BJ (cell line): ENCODE results near the gene SULF2. TPM values are rescaled to one million over a fixed set of nuclear protein-coding genes. Genes with fewer than 3 reads are reported as not detected.

Source experiments
- CTCF ChIA-PET: fragments of 350-600 bp; formaldehyde crosslinking; extraction: SDS; loops from one replicate; lab custom pipeline; 2021; ENCODE audit warnings: antibody characterized with exemption, inconsistent platforms; lab: Yijun Ruan, JAX
- POLR2A ChIA-PET: fragments of 300-600 bp; sonication (Branson Sonifier 250); formaldehyde crosslinking; extraction: SDS; loops from one replicate; lab custom pipeline; 2021; ENCODE audit warnings: antibody characterized with exemption; lab: Charles Lee
- DNase-seq: peaks from one replicate; pipeline ENCODE4 v3.0.0-alpha.2; 2011; ENCODE audit warnings: low read depth
- H3K27me3 ChIP-seq: 2 replicates; pipeline ENCODE4 v1.6.0; 2011; ENCODE audit warnings: low read length; ENCODE audit not compliant: control insufficient read depth, insufficient read depth
- H3K36me3 ChIP-seq: 2 replicates; pipeline ENCODE4 v1.5.1; 2011; ENCODE audit warnings: low read length; ENCODE audit not compliant: control insufficient read depth, insufficient read depth
- H3K4me3 ChIP-seq: 2 replicates; pipeline ENCODE4 v1.5.1; 2011; ENCODE audit warnings: low read depth, mild to moderate bottlenecking, control low read depth, low read length
- CTCF ChIP-seq: IDR thresholded peaks from 2 replicates; pipeline ENCODE4 v1.5.1; 2011; ENCODE audit warnings: low read depth, mild to moderate bottlenecking, control low read depth, inconsistent platforms, low read length, moderate library complexity; ENCODE audit not compliant: insufficient read depth
- polyA plus RNA-seq: library from polyadenylated mRNA; depleted of rRNA; stranded (reverse); fragments of >200 nt; gene quantifications from 2 replicates; pipeline ENCODE4 v1.2.3, GENCODE V29; 2011

SULF2 gene
- polyA plus RNA-seq, 1 experiment = 13.2 TPM

- peaks cover 3% of the 10 kb centered on the region for H3K36me3 ChIP-seq
- H3K27me3 ChIP-seq = peaks cover 3% of the 10 kb centered on the region; the same call in 1 of the 2 replicates
- CTCF ChIA-PET = interaction anchor here (1.4 to 3.5 kb wide), 2 partner anchors 12 to 930 kb away, joined by 3 to 14 read pairs; no protein-coding TSS in a partner anchor
- POLR2A ChIA-PET = no interaction called here
- no peak for DNase-seq
- H3K4me3 ChIP-seq = no peak overlapping the region
- no peak for TF ChIP-seq CTCF
Measured at GRCh38 chr20:47689731-47690130, 95.5 kb downstream of the SULF2 start.

- no peak for DNase-seq
- Histone ChIP-seq H3K4me3 (no peak overlapping the region), H3K36me3 (peaks cover 3% of the 10 kb centered on the region), H3K27me3 (peaks cover 3% of the 10 kb centered on the region; the same call in 1 of the 2 replicates)
- POLR2A ChIA-PET = no interaction called here
- CTCF ChIA-PET = interaction anchor here (0.7 to 2.3 kb wide), 3 partner anchors 11 to 931 kb away, joined by 3 to 7 read pairs (median 3); no protein-coding TSS in a partner anchor
- no peak for TF ChIP-seq CTCF
Measured at GRCh38 chr20:47688385-47689381, 96.6 kb downstream of the SULF2 start.

- Histone ChIP-seq H3K36me3 (peaks cover 3% of the 10 kb centered on the region), H3K27me3 (peaks cover 3% of the 10 kb centered on the region; the same call in 1 of the 2 replicates), H3K4me3 (no peak overlapping the region)
- POLR2A ChIA-PET = no interaction called here
- no peak for DNase-seq
- TF ChIP-seq CTCF = no peak
- CTCF ChIA-PET = interaction anchor here (1.0 to 2.3 kb wide), 4 partner anchors 8 to 933 kb away, joined by 4 to 7 read pairs (median 4); no protein-coding TSS in a partner anchor
Measured at GRCh38 chr20:47687095-47687987, 97.9 kb downstream of the SULF2 start.

GRCh38 chr20:47686545-47686944 lies 98.7 kb downstream of the SULF2 start:
- no peak for DNase-seq
- no peak for TF ChIP-seq CTCF
- CTCF ChIA-PET = interaction anchor here (1.0 to 2.3 kb wide), 4 partner anchors 9 to 934 kb away, joined by 4 to 7 read pairs (median 4); no protein-coding TSS in a partner anchor

More at GRCh38 chr20:47686545-47686944, 98.7 kb downstream of the SULF2 start:
- peaks cover 3% of the 10 kb centered on the region; the same call in 1 of the 2 replicates for H3K27me3 ChIP-seq
- no peak overlapping the region for H3K4me3 ChIP-seq
- POLR2A ChIA-PET = no interaction called here
- peaks cover 3% of the 10 kb centered on the region for H3K36me3 ChIP-seq
